HG03280 (cell line): ENCODE results near the gene ZBTB22.
"Not testable (repeated sequence)": the region's sequence is repeated elsewhere in the genome, so short reads cannot be mapped to it uniquely, and the experiment has no call there.

ENCODE experiments used
- ATAC-seq: cut with Tn5 transposase; IDR thresholded peaks from one replicate; pipeline ENCODE4 v1.9.1; 2021; ENCODE audit warnings: mild to moderate bottlenecking, moderate library complexity; ENCODE audit not compliant: unreplicated experiment

ZBTB22 gene

GRCh38 chr6:33285214-33285613 is 32.3 kb downstream of the ZBTB22 start:
- ATAC-seq, result not testable (repeated sequence)

GRCh38 chr6:33280539-33280938 is 37.0 kb downstream of the ZBTB22 start:
- no peak for ATAC-seq

GRCh38 chr6:33279971-33280511 is 37.5 kb downstream of the ZBTB22 start:
- ATAC-seq, result no peak

- ATAC-seq, result no peak
Observed at GRCh38 chr6:33279257-33279695, 38.3 kb downstream of the ZBTB22 start.

GRCh38 chr6:33278810-33279209 is 38.7 kb downstream of the ZBTB22 start:
- ATAC-seq, result no peak

- no peak for ATAC-seq
Observed at GRCh38 chr6:33278392-33278741, 39.2 kb downstream of the ZBTB22 start.

- ATAC-seq, result peak; percentile 12
Observed at GRCh38 chr6:33277663-33278391, 39.7 kb downstream of the ZBTB22 start.

GRCh38 chr6:33276864-33277662 is 40.5 kb downstream of the ZBTB22 start, which contains the start of gene B3GALT4:
TSS of gene B3GALT4 (plus strand) at chr6:33277123. CDS start at chr6:33277420, 297 bp downstream.
- peak; percentile 59 for ATAC-seq

- ATAC-seq, result no peak
Observed at GRCh38 chr6:33276581-33276863, 41.0 kb downstream of the ZBTB22 start.

- not testable (repeated sequence) for ATAC-seq
Observed at GRCh38 chr6:33275795-33276580, 41.6 kb downstream of the ZBTB22 start.

GRCh38 chr6:33273924-33274902 is 43.3 kb downstream of the ZBTB22 start:
- no peak for ATAC-seq

- ATAC-seq, result no peak
Observed at GRCh38 chr6:33273129-33273923, 44.2 kb downstream of the ZBTB22 start.

- no peak for ATAC-seq
Observed at GRCh38 chr6:33272275-33273128, 45.0 kb downstream of the ZBTB22 start.

- peak; percentile 83 for ATAC-seq
Observed at GRCh38 chr6:33271468-33272274, 45.9 kb downstream of the ZBTB22 start, which contains the start of the genes RPS18 and VPS52. TSS of gene RPS18 (plus strand) at chr6:33272075. CDS start at chr6:33272120, 45 bp downstream. TSS of gene VPS52 (minus strand) at chr6:33271876. CDS start at chr6:33271675, 201 bp downstream.

- no peak for ATAC-seq
Observed at GRCh38 chr6:33271117-33271467, 46.5 kb downstream of the ZBTB22 start.
